ENCODE data around the gene SBK3. TPM values are rescaled to one million over a fixed set of nuclear protein-coding genes. Genes with fewer than 3 reads are reported as not detected.

SBK3 gene, protein sequence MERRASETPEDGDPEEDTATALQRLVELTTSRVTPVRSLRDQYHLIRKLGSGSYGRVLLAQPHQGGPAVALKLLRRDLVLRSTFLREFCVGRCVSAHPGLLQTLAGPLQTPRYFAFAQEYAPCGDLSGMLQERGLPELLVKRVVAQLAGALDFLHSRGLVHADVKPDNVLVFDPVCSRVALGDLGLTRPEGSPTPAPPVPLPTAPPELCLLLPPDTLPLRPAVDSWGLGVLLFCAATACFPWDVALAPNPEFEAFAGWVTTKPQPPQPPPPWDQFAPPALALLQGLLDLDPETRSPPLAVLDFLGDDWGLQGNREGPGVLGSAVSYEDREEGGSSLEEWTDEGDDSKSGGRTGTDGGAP
- total RNA-seq, result 21.1 TPM
- long read RNA-seq, transcript SBK3-202 (4 exons, 1,270 nt), result major isoform, 7 of 66 reads
- long read RNA-seq, partial matches to known transcripts, result 8 of 66 reads
- long read RNA-seq, other reads (novel, unspliced or antisense), result 51 of 66 reads

DNA sequence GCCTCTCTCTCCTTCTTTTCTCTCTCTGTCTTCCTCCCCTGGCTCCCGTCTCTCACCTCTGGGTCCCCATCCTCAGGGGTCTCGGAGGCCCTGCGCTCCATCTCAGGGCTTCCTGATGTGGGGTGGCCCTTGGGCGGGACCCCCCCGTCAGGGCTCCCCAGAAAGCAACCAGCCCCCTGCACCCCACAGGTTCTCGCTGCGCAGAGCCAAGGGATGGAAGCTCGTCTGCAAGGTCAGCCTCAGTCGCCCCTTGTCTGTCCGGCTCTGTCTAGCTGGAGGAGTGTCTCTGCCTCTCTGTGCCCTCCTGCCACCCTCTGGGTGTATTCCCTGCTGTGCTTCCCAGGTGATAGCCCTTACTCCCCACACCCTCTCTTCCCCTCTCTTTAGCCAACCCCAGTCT is at the start of gene SBK3:
SBK3 (minus strand) TSS at position 101 of the 400 bp plus-strand sequence; CDS start at position 101, 0 bp downstream.
- TF ChIP-seq, protein P1, sequence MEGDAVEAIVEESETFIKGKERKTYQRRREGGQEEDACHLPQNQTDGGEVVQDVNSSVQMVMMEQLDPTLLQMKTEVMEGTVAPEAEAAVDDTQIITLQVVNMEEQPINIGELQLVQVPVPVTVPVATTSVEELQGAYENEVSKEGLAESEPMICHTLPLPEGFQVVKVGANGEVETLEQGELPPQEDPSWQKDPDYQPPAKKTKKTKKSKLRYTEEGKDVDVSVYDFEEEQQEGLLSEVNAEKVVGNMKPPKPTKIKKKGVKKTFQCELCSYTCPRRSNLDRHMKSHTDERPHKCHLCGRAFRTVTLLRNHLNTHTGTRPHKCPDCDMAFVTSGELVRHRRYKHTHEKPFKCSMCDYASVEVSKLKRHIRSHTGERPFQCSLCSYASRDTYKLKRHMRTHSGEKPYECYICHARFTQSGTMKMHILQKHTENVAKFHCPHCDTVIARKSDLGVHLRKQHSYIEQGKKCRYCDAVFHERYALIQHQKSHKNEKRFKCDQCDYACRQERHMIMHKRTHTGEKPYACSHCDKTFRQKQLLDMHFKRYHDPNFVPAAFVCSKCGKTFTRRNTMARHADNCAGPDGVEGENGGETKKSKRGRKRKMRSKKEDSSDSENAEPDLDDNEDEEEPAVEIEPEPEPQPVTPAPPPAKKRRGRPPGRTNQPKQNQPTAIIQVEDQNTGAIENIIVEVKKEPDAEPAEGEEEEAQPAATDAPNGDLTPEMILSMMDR (IDR thresholded peaks at IDR 0.05; ENCODE audit: borderline replicate concordance), result no peak
- peaks cover 14% of the 10 kb centered on the region for H3K27me3 ChIP-seq (ENCODE audit: low read depth)
- H3K27ac ChIP-seq (replicated peaks), result peak within 1 kb of the TSS; percentile 96
- H3K36me3 ChIP-seq, result no peaks in the 10 kb centered on the region
- H3K4me3 ChIP-seq, result peak within 1 kb of the TSS; percentile 55
- no peaks in the 10 kb centered on the region for H3K9me3 ChIP-seq (replicated peaks)
- intact Hi-C loops (cut with micrococcal nuclease), result no loop called here
- DNase-seq, result no peak
- H3K4me1 ChIP-seq, result peaks cover 54% of the 10 kb centered on the region

DNA sequence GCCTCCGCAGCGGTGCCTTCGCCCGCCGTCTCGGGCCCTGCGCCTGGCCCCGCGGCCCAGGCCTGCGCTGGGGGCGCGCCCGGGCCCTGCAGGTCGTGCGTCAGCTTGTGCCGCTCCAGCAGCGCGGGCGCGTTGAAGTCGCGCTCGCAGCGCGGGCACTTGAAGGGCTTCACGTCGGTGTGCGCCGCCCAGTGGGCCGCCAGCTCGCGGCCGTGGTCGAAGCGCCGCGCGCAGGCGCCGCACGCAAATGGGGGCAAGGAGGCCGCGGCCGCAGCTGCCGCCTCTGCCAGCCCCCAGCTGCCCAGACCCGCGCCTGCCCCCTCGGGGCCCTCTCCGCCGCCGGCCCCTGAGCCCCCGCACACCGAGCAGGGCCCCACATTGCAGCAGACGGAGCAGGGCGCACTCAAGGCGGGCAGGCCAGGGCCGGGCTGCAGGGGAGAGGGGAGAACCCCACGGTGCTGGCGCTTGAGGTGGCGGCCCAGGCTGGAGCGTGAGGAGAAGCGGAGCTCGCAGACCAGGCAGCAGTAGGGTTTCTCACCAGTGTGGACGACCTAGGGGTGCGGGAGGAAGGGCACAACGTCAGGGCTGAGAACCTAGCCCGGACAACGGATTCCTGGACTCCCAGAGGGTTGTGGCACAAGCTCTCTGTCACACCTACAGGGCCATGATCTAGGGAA is 47.9 kb upstream of the SBK3 start:
- TF ChIP-seq, protein P1 (IDR thresholded peaks at IDR 0.05; ENCODE audit: borderline replicate concordance), result no peak
- Histone ChIP-seq H3K9me3 (replicated peaks) (no peaks in the 10 kb centered on the region), H3K4me1 (peaks cover 7% of the 10 kb centered on the region), H3K27me3 (ENCODE audit: low read depth) (no peaks in the 10 kb centered on the region), H3K36me3 (peaks cover 47% of the 10 kb centered on the region), H3K27ac (replicated peaks) (no peak overlapping the region), H3K4me3 (no peak overlapping the region)
- no peak for DNase-seq
- intact Hi-C loops (cut with micrococcal nuclease), result no loop called here

DNA sequence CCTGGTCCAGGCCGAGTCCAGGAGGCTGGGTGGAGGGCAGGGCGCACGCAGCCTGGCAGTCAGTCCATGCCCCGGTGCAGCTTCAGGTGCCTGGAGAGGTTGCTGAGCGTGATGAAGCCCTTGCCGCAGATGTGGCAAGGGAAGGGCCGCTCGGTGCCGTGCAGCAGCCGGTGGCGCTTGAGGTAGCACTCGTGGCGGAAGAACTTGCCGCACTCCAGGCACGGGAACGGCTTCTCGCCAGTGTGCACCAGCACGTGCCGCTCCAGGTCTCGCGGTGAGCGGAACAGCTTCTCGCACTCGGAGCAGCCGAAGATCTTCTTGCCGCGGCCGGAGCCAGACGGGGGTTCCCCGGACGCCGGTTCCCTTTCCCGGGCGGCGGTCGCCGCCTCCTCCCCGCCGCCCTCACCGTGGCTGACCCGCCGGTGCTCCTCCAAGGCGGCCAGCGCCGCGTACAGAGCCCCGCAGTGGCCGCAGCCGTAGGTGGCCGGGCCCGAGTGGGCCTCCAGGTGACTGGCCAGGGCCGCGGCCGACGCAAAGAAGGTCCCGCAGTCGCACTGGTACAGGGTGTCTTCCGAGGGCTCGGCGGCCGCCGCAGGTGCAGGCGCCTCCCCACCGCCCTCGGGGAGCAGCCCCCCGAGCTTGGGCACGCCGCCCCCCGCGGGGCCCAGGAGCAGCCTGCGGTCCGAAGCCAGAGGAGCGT is 47.2 kb upstream of the SBK3 start:
- TF ChIP-seq, protein P1 (IDR thresholded peaks at IDR 0.05; ENCODE audit: borderline replicate concordance), result no peak
- DNase-seq, result no peak
- Histone ChIP-seq H3K27me3 (ENCODE audit: low read depth) (no peaks in the 10 kb centered on the region), H3K4me3 (no peak overlapping the region), H3K4me1 (peaks cover 10% of the 10 kb centered on the region), H3K27ac (replicated peaks) (no peak overlapping the region), H3K36me3 (peaks cover 47% of the 10 kb centered on the region), H3K9me3 (replicated peaks) (no peaks in the 10 kb centered on the region)
- intact Hi-C loops (cut with micrococcal nuclease), result no loop called here

DNA sequence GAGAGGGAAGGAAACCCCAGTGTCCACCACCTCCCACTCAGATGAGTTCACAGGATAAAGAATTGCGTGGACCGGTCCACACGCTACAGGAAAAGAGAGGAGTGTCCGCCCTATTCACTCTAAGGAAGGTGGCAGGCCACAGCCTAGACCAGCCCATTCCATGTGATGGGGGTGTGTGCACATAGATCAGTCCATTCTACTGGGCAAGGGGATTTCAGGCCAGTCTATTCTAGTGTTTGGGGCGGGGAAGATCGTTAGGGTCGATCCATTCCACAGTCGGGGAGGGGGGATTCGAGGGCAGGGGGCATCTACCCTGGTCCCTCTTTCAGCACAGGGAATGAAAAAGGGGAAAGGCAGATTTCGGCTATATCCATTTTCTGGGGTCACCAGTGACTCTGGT is 46.2 kb upstream of the SBK3 start:
- Histone ChIP-seq H3K27ac (replicated peaks) (no peak overlapping the region), H3K4me3 (no peak overlapping the region), H3K36me3 (peaks cover 37% of the 10 kb centered on the region), H3K4me1 (peaks cover 20% of the 10 kb centered on the region), H3K9me3 (replicated peaks) (no peaks in the 10 kb centered on the region), H3K27me3 (ENCODE audit: low read depth) (no peaks in the 10 kb centered on the region)
- TF ChIP-seq, protein P1 (IDR thresholded peaks at IDR 0.05; ENCODE audit: borderline replicate concordance), result no peak
- intact Hi-C loops (cut with micrococcal nuclease), result no loop called here
- no peak for DNase-seq

DNA sequence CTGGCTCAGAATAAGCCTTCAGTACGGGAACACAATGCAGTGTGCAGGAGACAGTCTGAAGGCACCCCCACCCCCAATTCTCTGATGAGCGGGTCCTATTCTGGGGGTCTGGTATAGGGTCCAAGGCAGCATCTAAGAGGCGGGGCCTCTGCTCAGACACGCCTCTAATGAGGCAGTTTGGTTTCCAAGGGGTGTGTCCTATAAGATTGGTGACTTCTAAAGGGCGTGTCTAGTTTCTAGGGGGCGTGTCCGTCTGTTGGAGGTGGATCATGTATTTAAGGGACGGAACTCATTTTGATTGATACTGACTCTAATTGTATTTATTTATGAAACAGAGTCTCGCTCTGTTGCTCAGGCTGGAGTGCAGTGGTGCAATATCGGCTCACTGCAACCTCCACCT is 45.3 kb upstream of the SBK3 start:
- Histone ChIP-seq H3K27ac (replicated peaks) (no peak overlapping the region), H3K27me3 (ENCODE audit: low read depth) (no peaks in the 10 kb centered on the region), H3K36me3 (peaks cover 28% of the 10 kb centered on the region), H3K9me3 (replicated peaks) (no peaks in the 10 kb centered on the region), H3K4me1 (peaks cover 24% of the 10 kb centered on the region), H3K4me3 (no peak overlapping the region)
- intact Hi-C loops (cut with micrococcal nuclease), result no loop called here
- TF ChIP-seq, protein P1 (IDR thresholded peaks at IDR 0.05; ENCODE audit: borderline replicate concordance), result no peak
- no peak for DNase-seq

Measured in left ventricle myocardium inferior (tissue), 1 donor.